Pons (tissue), 1 donor: ENCODE data around the gene TMEM179.
"Not testable (repeated sequence)": the region's sequence is repeated elsewhere in the genome, so short reads cannot be mapped to it uniquely, and the experiment has no call there.

Source experiments
- DNase-seq: peaks from one replicate; pipeline ENCODE4 v3.0.0-alpha.2; 2016; ENCODE audit warnings: low spot score

TMEM179 gene

DNA sequence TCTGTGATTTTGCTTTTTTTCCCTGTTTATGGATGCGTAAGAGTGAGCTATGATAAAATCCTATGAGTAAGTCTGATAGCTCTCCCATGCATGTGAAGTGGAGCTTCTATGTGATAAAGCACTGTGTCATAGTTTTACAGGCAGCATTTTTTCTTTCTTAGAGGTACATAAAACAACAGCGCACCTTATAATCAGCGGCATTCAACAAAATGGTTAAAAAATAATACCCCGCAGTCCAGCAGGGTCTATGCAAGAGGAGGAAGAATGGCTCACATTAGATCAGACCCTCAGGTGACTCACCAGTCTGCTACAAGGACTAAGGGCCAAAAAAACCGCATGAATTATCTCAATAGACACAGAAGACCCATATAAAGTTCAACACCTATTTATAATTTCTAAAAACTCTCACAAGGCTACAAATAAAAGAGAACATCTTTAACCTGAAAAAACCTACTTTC lies 33.0 kb upstream of the TMEM179 start:
- DNase-seq, result no peak

DNA sequence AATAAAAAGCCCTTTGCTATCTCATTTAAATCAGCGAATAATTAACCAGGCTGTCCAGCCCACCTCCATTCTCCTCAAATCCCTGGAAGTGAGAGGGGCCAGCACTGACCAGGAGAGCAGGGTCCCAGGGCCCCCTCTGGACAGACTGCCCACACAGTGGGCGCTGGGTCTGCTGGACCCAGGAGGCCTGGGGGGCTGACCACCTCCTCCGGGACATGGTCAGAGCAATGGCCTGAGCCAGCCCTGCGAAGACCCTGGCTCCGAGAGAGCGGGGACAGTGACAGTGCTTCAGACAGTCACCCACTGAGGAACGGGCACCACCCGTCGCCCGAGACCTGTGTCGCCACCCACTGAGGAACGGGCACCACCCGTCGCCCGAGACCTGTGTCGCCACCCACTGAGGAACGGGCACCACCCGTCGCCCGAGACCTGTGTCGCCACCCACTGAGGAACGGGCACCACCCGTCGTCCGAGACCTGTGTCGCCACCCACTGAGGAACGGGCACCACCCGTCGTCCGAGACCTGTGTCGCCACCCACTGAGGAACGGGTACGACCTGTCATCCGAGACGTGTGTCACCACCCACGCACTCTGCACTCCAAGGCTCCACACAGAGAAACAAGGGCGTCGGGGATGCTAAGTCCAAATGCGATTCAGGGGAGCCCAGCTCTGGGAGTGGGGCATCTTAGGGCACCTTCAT lies 32.4 kb upstream of the TMEM179 start:
- not testable (repeated sequence) for DNase-seq

DNA sequence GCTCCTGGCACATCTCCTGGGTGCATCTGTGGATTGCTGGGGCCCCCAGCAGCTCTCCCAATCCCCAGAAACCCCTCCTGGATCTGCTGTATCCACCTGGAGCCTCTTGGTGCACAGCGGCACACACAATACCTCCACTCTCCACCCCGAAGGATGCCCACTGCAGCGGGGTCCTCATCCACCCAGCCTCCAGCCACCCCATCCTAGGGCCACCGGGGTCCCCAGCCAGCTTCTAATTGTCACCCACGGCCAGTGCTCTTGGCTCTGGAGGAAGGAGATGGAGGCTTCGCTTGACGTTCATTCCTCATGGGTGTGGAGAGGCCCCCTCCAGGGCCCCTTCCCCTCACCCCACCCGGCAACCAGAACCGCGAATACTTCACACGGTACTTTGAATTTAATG lies 31.6 kb upstream of the TMEM179 start:
- DNase-seq, result no peak

DNA sequence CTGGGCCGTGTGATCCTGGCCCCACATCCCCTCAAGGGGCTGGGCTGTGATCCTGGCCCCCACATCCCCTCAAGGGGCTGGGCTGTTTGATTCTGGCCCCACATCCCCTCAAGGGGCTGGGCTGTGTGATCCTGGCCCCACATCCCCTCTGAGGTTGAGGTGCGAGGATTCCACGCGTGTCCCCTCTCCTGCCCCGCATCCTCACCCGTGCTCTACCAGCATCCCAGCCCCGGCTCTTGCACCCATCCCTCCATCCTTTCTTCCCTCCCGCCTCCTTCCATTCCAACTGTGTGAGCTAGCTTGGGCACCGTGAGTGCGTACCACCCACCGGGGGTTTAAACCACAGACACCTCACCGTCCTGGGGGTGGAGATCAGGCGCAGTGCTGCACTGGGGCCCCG lies 31.1 kb upstream of the TMEM179 start:
- no peak for DNase-seq

DNA sequence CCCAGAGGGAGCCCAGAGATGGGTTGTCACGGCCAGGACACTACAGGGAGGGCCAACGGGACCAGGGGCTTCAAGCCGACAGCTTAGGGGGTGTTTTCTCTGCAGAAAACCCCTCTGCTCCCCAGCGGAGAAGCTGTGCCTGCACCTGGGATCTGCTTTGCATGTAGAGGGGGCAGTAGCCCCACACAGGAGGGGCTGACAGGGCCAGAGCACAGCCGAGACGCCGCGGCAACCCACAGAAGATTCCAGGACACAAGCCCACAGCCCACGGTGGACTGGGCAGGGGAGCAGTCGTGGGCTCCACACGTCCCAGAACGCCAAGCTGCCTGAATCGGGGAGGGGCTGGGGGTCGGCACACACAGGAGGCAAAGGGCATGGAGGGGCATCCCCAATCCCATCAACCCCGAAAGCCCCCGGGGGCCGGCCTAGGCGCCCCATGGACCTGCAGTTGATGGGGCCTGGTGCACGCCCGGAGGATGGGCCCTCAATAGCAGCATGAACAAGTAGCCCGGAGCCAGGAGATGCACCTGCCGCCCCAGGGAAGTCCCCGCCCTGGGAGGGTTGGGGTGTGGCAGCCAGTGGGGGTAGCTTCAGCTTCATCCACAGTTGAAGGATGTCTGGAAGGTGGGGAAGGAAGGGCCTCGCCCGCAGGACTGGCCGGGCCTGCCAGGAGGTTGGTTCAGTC lies 30.5 kb upstream of the TMEM179 start:
- no peak for DNase-seq

DNA sequence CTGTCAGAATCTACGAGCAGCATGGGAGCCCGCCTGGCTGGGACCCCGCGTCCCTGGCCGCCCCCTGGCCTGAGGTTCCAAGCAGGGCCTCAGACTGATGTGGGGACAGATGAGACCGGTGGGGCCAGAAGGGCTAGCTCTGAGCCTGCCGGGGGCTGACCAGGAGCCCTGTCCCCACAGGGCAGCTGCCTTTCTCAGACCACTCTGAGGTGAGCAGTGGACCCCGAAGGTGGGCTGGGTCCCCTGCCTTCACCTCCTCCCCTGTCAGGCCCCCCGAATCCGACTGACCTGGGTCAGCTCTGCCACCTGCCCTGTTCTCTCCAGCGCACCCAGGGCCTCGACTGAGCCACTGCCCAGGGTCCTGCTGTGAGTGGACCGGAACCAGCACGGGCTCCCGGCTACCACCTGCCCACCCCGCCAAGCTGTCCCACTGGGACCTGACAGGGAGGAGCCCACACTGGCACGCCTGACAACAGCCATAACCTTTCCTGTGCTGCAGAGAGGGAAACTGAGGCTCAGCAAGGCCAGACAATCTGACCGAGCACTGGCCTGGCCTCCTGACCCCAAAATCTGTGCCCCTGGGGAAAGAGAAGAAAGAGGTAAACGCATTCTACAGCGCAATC lies 29.7 kb upstream of the TMEM179 start:
- DNase-seq, result no peak

DNA sequence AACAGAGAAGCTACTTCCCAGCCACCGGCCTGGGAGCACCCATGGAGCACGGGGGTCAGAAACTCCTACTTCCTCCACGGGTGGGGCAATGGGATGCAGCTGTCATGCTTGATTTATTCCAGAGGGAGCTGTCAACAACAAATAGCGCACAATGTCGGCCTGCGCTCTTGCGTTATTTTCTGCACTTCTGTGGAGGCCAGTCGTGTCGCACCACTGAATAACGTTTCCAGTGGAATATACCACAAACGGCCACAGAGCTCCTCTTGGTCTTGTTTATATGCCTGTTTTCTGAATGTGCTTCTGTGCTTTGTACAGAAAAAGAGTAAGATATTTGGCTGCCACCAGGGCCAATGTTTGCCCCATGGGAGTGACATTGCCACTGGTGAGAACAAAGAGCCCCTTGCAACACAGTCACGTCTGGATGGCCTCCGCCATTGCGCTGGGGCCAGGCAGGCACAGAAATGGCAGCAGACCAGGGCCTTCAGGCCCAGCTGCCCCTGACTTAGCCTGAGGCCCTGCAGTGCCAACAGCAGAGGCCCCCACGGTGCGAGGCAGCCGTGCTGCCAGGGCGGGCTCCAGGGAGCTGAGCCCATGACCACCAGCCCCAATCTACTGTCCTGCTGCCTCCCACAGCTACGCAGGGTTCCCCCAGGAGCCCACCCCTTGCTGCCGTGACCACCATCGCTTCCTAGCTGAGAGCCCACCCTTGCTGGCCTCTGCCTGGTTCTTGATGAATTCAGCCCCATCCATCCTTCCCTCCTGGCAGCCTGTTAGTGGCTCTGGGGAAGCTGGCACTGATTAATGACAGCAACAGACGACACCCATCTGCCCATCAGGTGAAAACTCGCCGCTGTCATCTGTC lies 28.9 kb upstream of the TMEM179 start:
- DNase-seq, result peak; percentile 76

DNA sequence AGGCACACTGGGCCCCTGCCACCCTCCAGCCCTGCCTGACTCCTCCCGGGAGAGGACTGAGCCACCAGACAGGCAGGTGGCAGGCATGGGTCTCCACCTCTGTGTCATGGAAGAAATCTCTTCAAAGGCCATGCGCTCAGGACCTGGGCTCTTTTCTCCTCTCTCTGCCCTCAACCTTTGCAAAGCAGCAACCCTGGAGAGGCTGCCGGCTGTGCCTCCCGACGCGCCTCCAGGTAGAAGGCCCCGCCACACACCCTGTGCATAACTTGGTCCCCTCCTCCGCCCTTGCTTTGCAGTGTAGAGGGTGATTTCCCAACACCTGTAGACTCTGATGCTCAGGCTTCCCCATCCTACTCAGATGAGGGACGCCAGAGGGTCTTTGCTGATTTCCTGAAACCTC lies 28.2 kb upstream of the TMEM179 start:
- DNase-seq, result no peak

DNA sequence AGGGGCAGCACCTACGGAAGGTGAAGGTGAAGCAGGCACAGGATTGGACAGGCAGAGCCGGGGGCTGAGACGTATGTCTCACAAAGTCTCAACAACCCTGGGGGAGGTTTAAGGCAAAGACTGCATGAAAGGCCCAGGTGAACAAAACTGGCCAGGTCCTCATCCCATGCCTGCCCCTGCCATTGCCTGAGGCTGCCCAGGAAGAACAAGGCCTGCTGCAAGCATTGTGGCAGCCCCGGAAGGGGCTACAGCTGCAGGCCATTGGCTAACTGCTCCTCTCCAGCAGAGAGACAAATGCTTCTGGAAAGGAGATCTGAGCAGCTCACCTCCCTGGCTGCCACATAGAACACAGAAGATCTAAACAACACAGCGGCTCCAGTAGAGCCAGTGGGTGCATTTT lies 20.4 kb upstream of the TMEM179 start:
- no peak for DNase-seq

DNA sequence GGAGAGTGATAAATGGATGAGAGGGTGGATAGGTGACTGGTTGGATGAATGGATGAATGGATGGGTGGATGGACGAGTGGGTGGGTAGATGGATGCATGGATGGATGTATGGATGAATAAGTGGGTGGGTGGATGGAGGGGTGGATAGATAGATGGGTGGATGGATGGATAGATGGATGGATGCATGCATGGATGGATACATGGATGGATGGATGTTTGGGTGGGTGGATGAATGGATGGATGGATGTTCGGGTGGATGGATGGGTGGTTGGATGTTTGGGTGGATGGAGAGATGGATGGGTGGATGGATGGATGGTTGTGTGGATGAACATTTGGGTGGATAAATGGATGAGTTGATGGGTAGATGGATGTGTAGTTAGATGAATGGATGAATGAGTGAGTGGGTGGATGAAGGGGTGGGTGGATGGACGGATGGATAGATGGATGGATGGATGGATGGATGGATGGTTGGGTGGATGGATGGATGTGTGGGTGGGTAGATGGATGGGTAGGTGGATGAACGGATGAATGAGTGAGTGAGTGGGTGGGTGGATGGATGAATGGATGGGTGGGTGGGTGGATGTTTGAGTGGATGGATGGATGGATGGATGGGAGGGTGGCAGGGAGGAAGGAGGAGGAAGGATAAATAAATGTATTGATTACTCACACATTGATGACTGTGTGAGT lies 9.7 kb upstream of the TMEM179 start:
- DNase-seq, result no peak

DNA sequence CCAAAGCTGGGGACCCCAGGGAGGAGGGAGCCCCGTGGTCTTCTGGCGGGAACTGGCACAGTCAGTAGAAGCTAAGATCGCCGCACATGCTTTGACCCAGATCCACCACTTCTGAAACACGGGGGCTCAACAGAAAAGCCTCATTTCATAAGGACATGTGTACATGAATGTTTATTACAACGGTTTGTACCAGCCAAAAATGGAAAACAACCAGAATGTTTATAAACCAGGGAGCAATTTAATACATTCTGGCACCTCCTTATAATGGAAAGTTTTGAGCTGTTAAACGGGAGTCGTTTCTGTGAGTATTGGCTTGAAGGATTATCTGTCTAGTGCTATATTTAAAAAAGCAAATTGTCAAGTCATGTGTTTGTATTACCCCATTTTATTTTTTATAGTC lies 7.3 kb upstream of the TMEM179 start:
- DNase-seq, result no peak

DNA sequence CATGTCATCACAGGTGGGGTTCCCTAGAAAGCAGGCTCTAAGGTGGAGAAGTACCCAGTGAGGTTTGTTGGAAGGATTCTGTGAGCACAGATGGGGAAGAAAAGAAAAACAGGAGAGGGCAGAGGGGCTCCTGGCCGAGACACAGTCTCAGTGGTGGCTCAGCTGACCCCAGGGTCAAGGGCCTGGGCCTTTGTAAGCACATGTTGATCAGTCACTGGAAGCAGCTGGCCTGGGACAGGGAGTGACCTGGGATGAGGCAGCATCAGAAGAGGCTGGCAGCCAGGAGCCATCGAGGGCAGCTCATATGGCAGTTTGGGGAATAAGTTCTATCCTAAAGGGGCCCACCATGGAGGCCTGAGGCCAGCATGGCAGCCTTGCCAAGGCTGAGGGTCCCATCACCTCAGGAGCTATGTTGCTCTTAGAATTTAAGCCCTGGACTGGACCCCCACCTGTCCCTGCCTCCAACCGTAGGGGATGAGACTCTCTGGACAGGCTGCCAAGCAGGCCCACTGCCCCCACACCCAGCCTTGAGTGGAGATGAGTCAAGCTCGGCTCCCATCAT lies 6.3 kb upstream of the TMEM179 start:
- no peak for DNase-seq

DNA sequence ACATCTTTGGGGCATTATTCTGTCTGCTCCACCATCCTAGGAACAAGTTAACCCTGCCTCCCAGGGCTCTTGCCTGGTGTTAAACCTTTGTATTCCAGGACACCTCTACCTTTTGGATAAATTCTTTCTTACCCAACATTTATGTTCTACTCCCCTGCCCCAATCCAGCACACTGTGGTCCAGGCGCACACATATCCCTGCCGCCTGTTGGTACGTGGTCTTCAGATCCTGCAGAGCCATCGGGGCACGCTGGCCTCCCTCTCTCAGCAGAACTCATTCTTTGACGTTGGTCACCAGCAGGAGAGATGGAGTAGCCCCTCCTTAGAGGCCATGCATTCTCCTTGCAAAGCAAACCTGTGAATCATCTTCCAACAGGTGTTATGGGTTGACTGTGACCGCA lies 5.1 kb upstream of the TMEM179 start:
- no peak for DNase-seq

DNA sequence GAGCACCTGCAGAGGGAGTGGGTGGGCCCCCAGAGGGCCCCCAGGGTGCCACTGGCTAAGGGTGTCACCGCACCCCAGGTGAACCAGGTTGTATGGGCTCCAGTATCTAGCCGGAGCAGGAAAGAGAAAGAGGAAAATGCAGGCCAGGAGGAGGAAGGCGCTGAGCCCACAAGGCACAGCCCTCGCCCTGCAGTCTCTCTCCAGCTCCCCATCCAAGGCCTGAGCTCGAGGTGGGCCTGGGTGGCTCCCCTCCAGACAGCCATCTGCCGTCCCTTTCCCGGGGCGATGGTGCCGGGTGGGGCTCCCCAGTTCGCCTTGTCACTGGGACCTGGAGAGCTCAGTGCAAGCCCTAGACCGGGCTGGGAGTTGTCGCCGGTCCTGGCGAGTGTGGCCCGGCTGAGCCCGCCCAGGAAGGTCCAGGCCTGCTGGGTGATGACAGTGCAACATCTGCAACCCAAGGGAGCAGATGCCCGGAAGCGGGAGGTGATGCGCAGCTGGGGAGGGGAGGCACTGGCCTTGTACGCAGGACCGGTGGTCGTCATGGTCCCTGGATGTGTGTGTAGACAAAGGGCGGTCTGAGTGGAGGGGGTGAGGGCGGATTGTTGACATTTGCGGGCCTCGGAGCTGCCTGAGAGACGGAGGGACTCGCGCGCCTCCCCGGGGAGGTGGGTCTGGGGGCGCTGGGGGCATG lies 716 bp downstream of the TMEM179 start:
- DNase-seq, result no peak

DNA sequence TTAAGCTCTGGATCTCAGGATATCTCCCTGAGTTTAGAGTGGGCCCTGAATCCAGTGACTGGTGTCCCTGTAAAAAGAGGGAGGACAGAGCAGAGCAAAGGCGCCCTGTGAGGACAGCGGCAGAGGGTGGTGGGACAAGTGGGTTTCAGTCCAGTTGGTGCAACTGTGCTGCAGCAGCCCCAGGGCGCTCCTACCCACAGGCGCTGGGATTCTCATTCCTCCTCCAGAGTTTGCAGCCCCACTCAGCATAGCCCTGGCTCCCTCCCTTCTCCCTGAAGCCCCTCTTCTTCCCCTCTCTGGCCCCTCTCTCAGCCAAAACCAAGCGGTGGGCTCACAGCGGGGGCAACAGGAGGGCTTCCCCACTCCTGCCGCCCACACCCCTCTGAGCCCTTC lies 1.6 kb downstream of the TMEM179 start:
- no peak for DNase-seq

DNA sequence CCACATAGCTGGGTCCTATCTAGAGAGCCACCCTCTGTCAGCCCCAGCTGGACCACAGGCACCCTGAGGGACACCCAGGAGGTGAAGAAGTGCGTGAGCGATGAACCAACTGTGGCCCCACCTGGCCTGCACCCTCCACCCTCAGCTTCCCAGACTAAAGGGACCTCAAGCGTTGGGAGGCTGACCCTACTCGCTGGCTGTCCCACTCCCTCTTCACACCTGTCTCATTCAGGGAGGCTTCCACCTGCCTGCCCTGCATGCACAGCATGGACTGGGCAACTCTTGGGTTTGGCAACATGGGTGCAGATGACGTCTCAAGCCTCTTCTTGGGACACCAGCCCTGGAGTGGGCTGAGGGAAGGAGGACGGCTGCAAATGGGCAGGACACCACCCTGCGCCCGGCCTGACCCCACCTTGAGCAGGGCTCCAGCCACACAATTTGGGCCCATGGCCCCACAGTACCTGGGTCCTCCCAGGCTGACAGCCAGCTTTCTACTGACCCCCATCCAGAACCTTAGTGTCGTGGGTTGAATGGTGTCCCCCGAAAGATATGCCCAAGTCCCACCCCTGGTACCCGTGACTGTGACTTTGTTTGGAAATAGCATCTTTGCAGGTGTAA lies 2.1 kb downstream of the TMEM179 start:
- no peak for DNase-seq

DNA sequence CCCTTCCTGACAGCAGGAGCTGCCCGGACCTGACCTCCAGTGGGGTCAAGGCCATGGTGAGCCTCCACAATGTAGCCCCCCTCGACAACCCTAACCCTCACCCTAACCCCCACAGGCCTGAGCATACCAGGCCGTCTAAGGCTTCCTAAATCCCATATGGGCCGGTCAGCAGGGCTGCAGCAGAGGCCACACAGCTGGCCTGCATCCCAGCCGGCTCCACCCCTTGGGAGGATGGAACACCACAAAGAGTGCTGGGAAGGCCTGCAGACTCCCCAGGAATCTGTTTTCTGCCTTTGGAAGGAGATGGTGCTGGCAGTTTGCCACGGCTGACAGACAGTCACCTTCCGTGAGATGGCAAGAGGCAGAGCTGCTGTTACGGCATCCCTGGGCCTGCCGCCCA lies 2.8 kb downstream of the TMEM179 start:
- peak; percentile 5 for DNase-seq

DNA sequence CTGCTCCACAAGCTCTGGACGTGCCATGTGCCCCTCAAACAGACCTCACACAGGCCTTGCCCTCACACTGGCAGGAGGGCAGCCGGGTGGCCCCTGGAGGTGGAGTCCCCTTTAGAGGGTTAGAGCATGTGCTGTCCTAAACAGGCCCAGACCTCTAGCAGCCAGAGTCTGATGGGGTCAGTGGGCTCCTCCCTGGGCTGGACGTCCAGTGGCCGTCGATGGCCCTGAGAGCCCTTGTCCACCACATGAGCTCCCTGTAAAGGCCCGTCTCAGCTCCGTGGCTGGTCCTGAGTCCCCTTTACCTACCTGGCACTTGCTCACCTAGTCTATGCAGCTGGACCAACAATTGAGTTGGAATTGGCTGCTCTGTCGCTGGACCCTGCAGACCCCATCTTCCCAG lies 3.8 kb downstream of the TMEM179 start:
- DNase-seq, result no peak

DNA sequence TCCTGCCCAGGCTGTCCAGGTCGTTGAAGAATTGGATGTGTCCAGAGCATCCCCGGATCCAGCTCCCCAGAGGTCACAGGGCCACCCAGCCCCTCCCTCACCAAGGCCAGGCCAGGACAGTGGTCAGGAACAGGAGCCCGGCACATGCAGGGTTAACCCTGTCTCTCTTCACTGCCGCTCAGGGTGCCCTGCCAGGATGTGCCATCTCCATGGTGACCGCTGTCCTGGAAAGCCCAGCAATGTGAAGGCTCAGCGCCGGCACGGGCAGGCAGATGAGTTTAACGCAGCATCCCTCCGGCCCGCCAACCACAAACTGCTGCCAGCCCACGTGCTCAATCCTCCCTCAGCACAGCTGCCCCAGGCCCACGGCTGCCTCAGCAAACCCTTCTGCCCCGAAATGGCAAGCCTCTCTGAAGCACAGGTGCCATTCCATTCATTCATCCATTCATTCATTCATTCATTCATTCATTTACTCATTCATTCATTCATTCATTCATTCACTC lies 4.4 kb downstream of the TMEM179 start:
- peak; percentile 25 for DNase-seq

DNA sequence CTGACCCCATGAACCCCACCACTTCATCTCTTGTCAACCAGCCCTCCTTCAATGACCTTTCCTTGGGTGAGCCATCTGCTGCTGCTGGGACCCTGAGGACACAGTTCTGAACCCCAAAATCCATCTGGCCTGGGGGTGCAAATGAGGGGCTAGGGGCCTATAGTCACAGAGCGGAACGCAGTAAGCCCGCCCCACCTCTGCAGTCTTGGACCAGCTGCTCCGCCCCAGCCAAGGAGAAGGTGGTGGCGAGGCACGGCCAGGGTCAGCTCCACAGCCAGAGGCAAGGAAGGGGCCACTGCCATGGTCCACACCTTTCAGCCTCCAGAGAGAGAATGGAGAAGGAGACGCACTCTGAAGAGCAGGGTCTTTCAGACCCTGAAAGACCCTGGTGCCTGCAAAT lies 5.1 kb downstream of the TMEM179 start:
- no peak for DNase-seq
